A549 treated with dexamethasone at 1 μM for 4 hours (cell line): ENCODE results near the gene SMYD3. TPM values are rescaled to one million over a fixed set of nuclear protein-coding genes. Genes with fewer than 3 reads are reported as not detected.

Experiments used
- total RNA-seq: library from RNA; stranded (reverse); fragments of 200-300 nt; extraction: Qiagen RNA extraction; gene quantifications from 5 replicates; pipeline ENCODE4 v1.2.3, GENCODE V29; 2022

Gene SMYD3
- 13.5 to 15.0 TPM (median 14.4 TPM) in 5 replicates for total RNA-seq

DNA sequence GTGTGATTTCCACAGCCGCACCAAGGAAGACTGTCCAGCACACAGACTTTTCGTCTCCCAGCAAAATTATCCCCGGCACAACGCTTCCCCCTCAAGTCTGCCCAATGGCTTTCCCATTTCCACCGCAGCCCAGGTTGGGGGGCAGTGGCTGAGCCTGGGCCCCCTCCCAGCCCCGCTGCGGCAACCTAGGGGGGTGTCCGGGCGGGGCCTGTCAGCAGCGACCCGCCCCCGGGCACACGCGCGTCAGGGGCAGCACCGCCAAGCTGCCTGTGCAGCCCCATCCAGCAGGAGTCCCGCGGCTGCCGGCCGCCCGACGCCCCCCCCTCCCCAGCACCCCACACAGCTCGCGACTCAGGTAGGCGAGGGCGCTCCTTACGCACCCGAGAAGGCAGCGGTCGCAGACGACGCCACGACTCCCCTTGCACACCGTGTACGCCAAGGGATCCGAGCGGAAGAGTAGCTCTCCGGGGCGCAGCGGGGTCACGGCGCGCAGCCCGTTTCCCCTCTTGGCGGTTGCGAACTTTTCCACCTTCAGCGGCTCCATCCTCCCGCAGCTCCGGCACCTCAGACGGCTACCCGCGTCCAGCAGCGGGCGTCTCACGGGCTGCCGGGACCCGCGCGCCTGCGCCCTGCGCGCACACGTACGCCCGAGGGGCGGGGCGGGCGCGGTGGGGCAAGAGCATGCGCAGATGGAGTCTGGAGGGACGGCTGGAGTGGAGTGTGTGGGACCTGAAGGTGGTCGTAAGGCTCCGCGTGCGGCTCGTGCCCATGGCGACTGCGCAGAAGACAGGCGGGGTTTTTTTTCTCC is at the start of gene SMYD3:
Gene SMYD3, minus strand, starts transcription at position 606 of the 808 bp plus-strand sequence.

Other genes with a start within 250 kb of the SMYD3 start
- 31.4 to 36.8 TPM (median 35.6 TPM) in 5 replicates for gene TFB2M, start 59.0 kb upstream of the SMYD3 start, total RNA-seq
- 6.6 to 9.0 TPM (median 8.5 TPM) in 5 replicates for gene CNST, start 59.2 kb upstream of the SMYD3 start, total RNA-seq
- 45.9 to 49.2 TPM (median 47.9 TPM) in 5 replicates for gene SCCPDH, start 217.1 kb upstream of the SMYD3 start, total RNA-seq